HepG2 (cell line): Measurements from ENCODE around the gene PDIA4. TPM values are rescaled to one million over a fixed set of nuclear protein-coding genes. Genes with fewer than 3 reads are reported as not detected.
"Not testable (repeated sequence)": the region's sequence is repeated elsewhere in the genome, so short reads cannot be mapped to it uniquely, and the experiment has no call there.

Experiments
- ATAC-seq: fragments of 200-7000 bp; cut with Tn5 transposase; 3 replicates; pipeline ENCODE4 v1.9.1; 2020; ENCODE audit warnings: mild to moderate bottlenecking, moderate library complexity
- BruUV-seq: library from RNA; stranded (reverse); fragments of 400-500 nt; replicated peaks from 2 replicates; lab custom pipeline; 2021; lab: Mats Ljungman, UMichigan
- CTCF ChIA-PET: fragments of 300-600 bp; formaldehyde crosslinking; extraction: SDS; loops from one replicate; lab custom pipeline; 2021; ENCODE audit warnings: low total read pairs, inconsistent platforms, low intra/inter-chr PET ratio; lab: Yijun Ruan, JAX
- POLR2A ChIA-PET: fragments of 350-600 bp; sonication (Branson Sonifier 250); formaldehyde crosslinking; loops from one replicate; lab custom pipeline; 2020; ENCODE audit warnings: antibody characterized with exemption, inconsistent platforms; lab: Yijun Ruan, JAX
- DNase-seq: peaks from one replicate; pipeline ENCODE4 v3.0.0-alpha.2; 2015; ENCODE audit warnings: low spot score
- FAIRE-seq: peaks from 3 replicates; lab custom pipeline; 2011; peaks lifted over from hg19 to GRCh38; lab: Jason Lieb, UNC
- H2AFZ ChIP-seq: one replicate; pipeline ENCODE4 v1.6.1; 2011; ENCODE audit warnings: low read length, inconsistent platforms
- H3K27ac ChIP-seq: fragments of 300-600 bp; 3 replicates; pipeline ENCODE4 v1.8.0; 2011; ENCODE audit warnings: mixed run types, mild to moderate bottlenecking, mixed read lengths, low read length, inconsistent platforms; ENCODE audit not compliant: insufficient read depth; ENCODE audit errors: extremely low read length
- H3K27me3 ChIP-seq, 2 experiments: fragments of 200-600 bp in 1 of 2; 2 replicates in 1 of 2; 3 replicates in 1 of 2; pipeline versions ENCODE4 v1.6.0 to v1.8.0; 2011; ENCODE audit warnings: low read length in 2 of 2, mild to moderate bottlenecking in 2 of 2, moderate library complexity in 2 of 2, inconsistent platforms in 1 of 2; ENCODE audit not compliant: insufficient read depth in 2 of 2, control insufficient read depth in 1 of 2
- H3K36me3 ChIP-seq, 2 experiments: fragments of 200-600 bp in 1 of 2; replicated peaks in 1 of 2; 2 replicates in 1 of 2; 3 replicates in 1 of 2; pipeline versions ENCODE4 v1.5.1 to v1.8.0; 2011; ENCODE audit warnings: low read length in 2 of 2, inconsistent platforms in 1 of 2; ENCODE audit not compliant: insufficient read depth in 2 of 2, control insufficient read depth in 1 of 2
- H3K4me1 ChIP-seq: 2 replicates; pipeline ENCODE4 v1.5.1; 2012; ENCODE audit warnings: low read length, inconsistent platforms; ENCODE audit not compliant: insufficient read depth
- H3K4me2 ChIP-seq: 2 replicates; pipeline ENCODE4 v1.6.0; 2011; ENCODE audit warnings: low read depth, low read length, inconsistent platforms
- H3K4me3 ChIP-seq, 3 experiments: fragments of 200-600 bp in 1 of 3; sonication (generic), shearing (Covaris generic) in 1 of 3; replicated peaks in 1 of 3; 2 replicates each; pipeline ENCODE4 v1.5.1; 2011 to 2016; ENCODE audit warnings: low read length in 3 of 3, inconsistent platforms in 2 of 3, low read depth in 2 of 3, mild to moderate bottlenecking in 2 of 3, control low read depth in 1 of 3, mixed read lengths in 1 of 3; ENCODE audit not compliant: insufficient read depth in 1 of 3
- H3K79me2 ChIP-seq: one replicate; pipeline ENCODE4 v1.6.1; 2011; ENCODE audit warnings: low read length, inconsistent platforms; ENCODE audit not compliant: insufficient read depth
- H3K9ac ChIP-seq: 2 replicates; pipeline ENCODE4 v1.6.0; 2011; ENCODE audit warnings: mild to moderate bottlenecking, low read depth, low read length, inconsistent platforms; ENCODE audit not compliant: insufficient read depth
- H3K9me3 ChIP-seq: 2 replicates; pipeline ENCODE4 v1.5.1; 2012; ENCODE audit warnings: mild to moderate bottlenecking, low read length
- H4K20me1 ChIP-seq: 2 replicates; pipeline ENCODE4 v1.6.0; 2011; ENCODE audit warnings: inconsistent platforms, mild to moderate bottlenecking, low read length, moderate library complexity; ENCODE audit not compliant: insufficient read depth
- ZFP37 ChIP-seq: sonication (generic); formaldehyde crosslinking; IDR thresholded peaks from 2 replicates; pipeline ENCODE4 v1.4.0; 2020; ENCODE audit warnings: missing genetic modification reagents, borderline replicate concordance
- ZNF205 ChIP-seq: IDR thresholded peaks from 2 replicates; pipeline ENCODE4 v1.6.1; 2018; ENCODE audit warnings: missing biosample characterization, missing genetic modification reagents
- ZNF761 ChIP-seq: sonication (generic); formaldehyde crosslinking; conservative IDR thresholded peaks from 2 replicates; pipeline ENCODE4 v1.4.0; 2020; ENCODE audit warnings: mild to moderate bottlenecking, missing genetic modification reagents
- WGBS: methylation state at CpG from one replicate; pipeline ENCODE4 v1.1.6; 2017; ENCODE audit warnings: low lambda C conversion rate; 5-methylcytosine and 5-hydroxymethylcytosine counted together
- in situ Hi-C: cut with HindIII; loops from 2 replicates; pipeline ENCODE4 v1.10.0; 2017; ENCODE audit warnings: low pct_unique_long_range_greater_than_20kb; ENCODE audit not compliant: extremely low pct_ligation_motif_present
- intact Hi-C: fragments of 100-400 bp; cut with micrococcal nuclease; formaldehyde crosslinking; loops from one replicate; pipeline ENCODE4 v1.10.0; 2022; ENCODE audit not compliant: unreplicated experiment
- polyA plus RNA-seq, 8 experiments: library from polyadenylated mRNA; depleted of rRNA in 3 of 8; stranded (reverse) in 7 of 8; unstranded in 1 of 8; fragments of >200 nt; fragmentation: Illumina TruSeq in 4 of 8; extraction: Trizol in 4 of 8; gene quantifications; 2 replicates each; pipeline versions ENCODE4 v1.2.1 to v1.2.3, GENCODE V29; 2011 to 2016; ENCODE audit warnings: low read depth in 4 of 8, missing spikeins in 1 of 8, mixed read lengths in 1 of 8; ENCODE audit not compliant: insufficient read depth in 1 of 8
- total RNA-seq, 5 experiments: library from RNA; depleted of rRNA; stranded (reverse); fragments of >200 nt; fragmentation: Illumina TruSeq; extraction: Trizol; gene quantifications; 2 replicates each; pipeline ENCODE4 v1.2.3, GENCODE V29; 2016; ENCODE audit warnings: low read depth in 1 of 5
- TF ChIP-seq, protein P1 (sequence below): sonication (generic); formaldehyde crosslinking; IDR thresholded peaks from 2 replicates; pipeline ENCODE4 v1.4.0; 2020; ENCODE audit warnings: missing genetic modification reagents

The PDIA4 gene
- total and polyA plus RNA-seq, 2 of the 13 experiments (the other 11 are each of a cell fraction or from before 2014, with no cell fraction given) = 278 to 402 TPM

DNA sequence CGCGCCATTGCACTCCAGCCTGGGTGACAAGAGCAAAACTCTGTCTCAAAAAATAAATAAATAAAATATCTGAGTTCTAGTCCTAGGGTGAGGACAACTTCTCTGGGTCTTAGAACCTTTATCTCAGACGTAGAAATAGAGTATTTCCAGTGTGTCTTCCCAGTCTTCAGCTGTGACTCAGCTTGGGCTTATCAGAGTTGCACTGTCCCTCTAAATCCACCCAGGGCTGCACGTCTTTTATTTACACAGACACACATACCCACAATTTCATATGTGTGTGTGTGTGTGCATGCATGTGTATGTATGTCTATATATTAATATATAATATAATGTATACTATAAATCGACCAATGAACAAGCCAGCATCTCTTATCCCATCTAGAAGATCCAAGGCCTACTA, 13.0 kb upstream of the PDIA4 start:
- DNase-seq = no peak
- FAIRE-seq = no peak
- no peaks in the 10 kb centered on the region for H3K4me1 ChIP-seq
- H3K4me3 ChIP-seq = no peak overlapping the region
- H2AFZ ChIP-seq = no peak overlapping the region
- CTCF ChIA-PET = no interaction called here
- H3K36me3 ChIP-seq = no peaks in the 10 kb centered on the region
- in situ Hi-C loops (no loop called here), intact Hi-C loops (no loop called here)
- ATAC-seq = no peak
- H3K9ac ChIP-seq = no peak overlapping the region
- no peak for TF ChIP-seq ZNF761 (CRISPR knock-in tag)
- TF ChIP-seq ZNF205 (CRISPR knock-in tag) = no peak
- TF ChIP-seq, protein P1, sequence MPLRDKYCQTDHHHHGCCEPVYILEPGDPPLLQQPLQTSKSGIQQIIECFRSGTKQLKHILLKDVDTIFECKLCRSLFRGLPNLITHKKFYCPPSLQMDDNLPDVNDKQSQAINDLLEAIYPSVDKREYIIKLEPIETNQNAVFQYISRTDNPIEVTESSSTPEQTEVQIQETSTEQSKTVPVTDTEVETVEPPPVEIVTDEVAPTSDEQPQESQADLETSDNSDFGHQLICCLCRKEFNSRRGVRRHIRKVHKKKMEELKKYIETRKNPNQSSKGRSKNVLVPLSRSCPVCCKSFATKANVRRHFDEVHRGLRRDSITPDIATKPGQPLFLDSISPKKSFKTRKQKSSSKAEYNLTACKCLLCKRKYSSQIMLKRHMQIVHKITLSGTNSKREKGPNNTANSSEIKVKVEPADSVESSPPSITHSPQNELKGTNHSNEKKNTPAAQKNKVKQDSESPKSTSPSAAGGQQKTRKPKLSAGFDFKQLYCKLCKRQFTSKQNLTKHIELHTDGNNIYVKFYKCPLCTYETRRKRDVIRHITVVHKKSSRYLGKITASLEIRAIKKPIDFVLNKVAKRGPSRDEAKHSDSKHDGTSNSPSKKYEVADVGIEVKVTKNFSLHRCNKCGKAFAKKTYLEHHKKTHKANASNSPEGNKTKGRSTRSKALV (CRISPR knock-in tag) = no peak
- no peak for TF ChIP-seq ZFP37 (CRISPR knock-in tag)
- H3K27ac ChIP-seq = no peak overlapping the region
- no peak overlapping the region for H3K4me2 ChIP-seq
- H4K20me1 ChIP-seq = no peaks in the 10 kb centered on the region
- peaks cover 10% of the 10 kb centered on the region for H3K9me3 ChIP-seq
- peaks cover 0 to 6% of the 10 kb centered on the region in 2 experiments; a peak in 2 of 5 replicates for H3K27me3 ChIP-seq
- H3K79me2 ChIP-seq = no peaks in the 10 kb centered on the region
- POLR2A ChIA-PET = no interaction called here
- WGBS = 44% methylated on average over 5 of the region's 5 CpGs
- BruUV-seq = no TSS peak

GRCh38 chr7:149038641-149039040, 10.3 kb upstream of the PDIA4 start:
- BruUV-seq, DNase-seq, intact Hi-C loops, H2AFZ ChIP-seq, FAIRE-seq, H3K27me3 ChIP-seq, CTCF ChIA-PET, in situ Hi-C loops, H3K4me3 ChIP-seq, H3K36me3 ChIP-seq, H3K4me1 ChIP-seq, H3K9ac ChIP-seq, ATAC-seq, H3K27ac ChIP-seq, POLR2A ChIA-PET, H3K4me2 ChIP-seq, H3K79me2 ChIP-seq, H4K20me1 ChIP-seq: not testable (repeated sequence)
- WGBS = 78% methylated on average over 19 of the region's 32 CpGs
- peaks cover 10% of the 10 kb centered on the region for H3K9me3 ChIP-seq
